ENCODE data around the gene EBF4. TPM values are rescaled to one million over a fixed set of nuclear protein-coding genes. Genes with fewer than 3 reads are reported as not detected.

EBF4 gene
- total RNA-seq, 1 experiment from 2014 or later, result 2.7 TPM

DNA sequence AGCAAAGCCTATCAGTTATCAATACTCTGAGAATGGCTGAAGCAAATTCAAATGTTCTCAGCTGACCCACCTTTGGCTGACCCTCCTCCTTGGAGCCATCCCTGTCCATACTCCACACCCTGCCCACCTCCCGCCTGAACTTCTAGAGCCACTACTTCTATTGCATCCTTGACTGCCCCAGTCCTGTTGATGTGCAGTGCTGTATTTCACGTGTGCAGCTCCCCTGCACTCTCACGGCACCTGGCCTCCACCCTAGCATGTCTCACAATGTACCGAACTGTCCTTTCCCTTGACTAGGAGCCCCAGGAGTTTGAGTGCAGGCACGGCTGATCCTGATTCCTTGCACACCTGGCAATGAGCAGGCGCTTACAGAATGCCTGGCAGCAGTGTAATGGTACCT is 100.9 kb downstream of the EBF4 start:
- CTCF ChIA-PET, result interaction anchor here (0.5 to 0.8 kb wide), 2 partner anchors 21 to 79 kb away, joined by 3 read pairs; partner anchors contain the start of gene C20orf141
- H3K9me3 Mint-ChIP-seq, result no peaks in the 10 kb centered on the region
- DNase-seq (ENCODE audit: low spot score) (no peak), ATAC-seq (no peak)
- H3K4me3 Mint-ChIP-seq, result no peak overlapping the region
- POLR2A ChIA-PET, result no interaction called here
- TF ChIP-seq, protein P1, sequence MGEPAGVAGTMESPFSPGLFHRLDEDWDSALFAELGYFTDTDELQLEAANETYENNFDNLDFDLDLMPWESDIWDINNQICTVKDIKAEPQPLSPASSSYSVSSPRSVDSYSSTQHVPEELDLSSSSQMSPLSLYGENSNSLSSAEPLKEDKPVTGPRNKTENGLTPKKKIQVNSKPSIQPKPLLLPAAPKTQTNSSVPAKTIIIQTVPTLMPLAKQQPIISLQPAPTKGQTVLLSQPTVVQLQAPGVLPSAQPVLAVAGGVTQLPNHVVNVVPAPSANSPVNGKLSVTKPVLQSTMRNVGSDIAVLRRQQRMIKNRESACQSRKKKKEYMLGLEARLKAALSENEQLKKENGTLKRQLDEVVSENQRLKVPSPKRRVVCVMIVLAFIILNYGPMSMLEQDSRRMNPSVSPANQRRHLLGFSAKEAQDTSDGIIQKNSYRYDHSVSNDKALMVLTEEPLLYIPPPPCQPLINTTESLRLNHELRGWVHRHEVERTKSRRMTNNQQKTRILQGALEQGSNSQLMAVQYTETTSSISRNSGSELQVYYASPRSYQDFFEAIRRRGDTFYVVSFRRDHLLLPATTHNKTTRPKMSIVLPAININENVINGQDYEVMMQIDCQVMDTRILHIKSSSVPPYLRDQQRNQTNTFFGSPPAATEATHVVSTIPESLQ (CRISPR knock-in tag; IDR thresholded peaks at IDR 0.05), result no peak
- TF ChIP-seq FOXJ3 (CRISPR knock-in tag; IDR thresholded peaks at IDR 0.05; ENCODE audit: borderline replicate concordance) (no peak), ZNF317 (CRISPR knock-in tag; IDR thresholded peaks at IDR 0.05; ENCODE audit: borderline replicate concordance, low read depth) (no peak), PRRX2 (CRISPR knock-in tag; IDR thresholded peaks at IDR 0.05) (no peak), ZNF263 (CRISPR knock-in tag; IDR thresholded peaks at IDR 0.05; ENCODE audit: low read depth) (no peak)
- TF ChIP-seq, protein P2, sequence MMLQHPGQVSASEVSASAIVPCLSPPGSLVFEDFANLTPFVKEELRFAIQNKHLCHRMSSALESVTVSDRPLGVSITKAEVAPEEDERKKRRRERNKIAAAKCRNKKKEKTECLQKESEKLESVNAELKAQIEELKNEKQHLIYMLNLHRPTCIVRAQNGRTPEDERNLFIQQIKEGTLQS (CRISPR knock-in tag; conservative IDR thresholded peaks at IDR 0.05), result no peak
- TF ChIP-seq, protein P3, sequence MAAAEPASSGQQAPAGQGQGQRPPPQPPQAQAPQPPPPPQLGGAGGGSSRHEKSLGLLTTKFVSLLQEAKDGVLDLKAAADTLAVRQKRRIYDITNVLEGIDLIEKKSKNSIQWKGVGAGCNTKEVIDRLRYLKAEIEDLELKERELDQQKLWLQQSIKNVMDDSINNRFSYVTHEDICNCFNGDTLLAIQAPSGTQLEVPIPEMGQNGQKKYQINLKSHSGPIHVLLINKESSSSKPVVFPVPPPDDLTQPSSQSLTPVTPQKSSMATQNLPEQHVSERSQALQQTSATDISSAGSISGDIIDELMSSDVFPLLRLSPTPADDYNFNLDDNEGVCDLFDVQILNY (CRISPR knock-in tag; IDR thresholded peaks at IDR 0.05), result no peak
- H3K36me3 Mint-ChIP-seq, result peaks cover 18% of the 10 kb centered on the region
- H3K4me1 Mint-ChIP-seq, result no peaks in the 10 kb centered on the region
- H3K27ac Mint-ChIP-seq, result no peak overlapping the region
- H3K27me3 Mint-ChIP-seq (ENCODE audit: low read depth), result peaks cover 9% of the 10 kb centered on the region

DNA sequence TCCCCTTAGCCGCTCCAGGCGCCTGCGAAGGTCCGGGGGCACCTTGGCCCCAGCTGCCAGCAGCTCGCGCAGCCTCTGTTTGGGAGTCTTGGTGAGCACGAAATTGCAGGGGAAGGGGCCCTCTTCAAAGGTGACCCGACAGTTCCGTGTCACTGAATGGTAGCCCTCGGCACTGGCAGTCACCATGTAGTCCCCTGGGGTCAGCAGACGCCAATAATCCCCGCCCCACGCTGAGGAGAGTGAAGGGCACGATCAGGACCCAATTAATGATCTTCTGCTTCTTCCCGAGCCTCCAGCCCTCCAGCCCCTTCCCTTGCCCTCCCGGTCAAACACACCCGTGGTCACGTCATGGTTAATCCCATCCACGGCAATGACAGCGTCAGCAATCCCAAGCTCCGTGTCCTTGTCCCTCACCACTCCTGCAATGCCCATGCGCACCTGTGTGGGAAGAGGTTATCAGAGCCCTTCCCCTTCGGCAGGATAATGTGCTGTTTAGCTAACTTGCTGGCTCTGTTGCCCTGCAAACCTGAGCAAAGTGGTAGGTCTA is 101.7 kb downstream of the EBF4 start:
- ATAC-seq (no peak), DNase-seq (ENCODE audit: low spot score) (no peak)
- H3K4me1 Mint-ChIP-seq, result peaks cover 6% of the 10 kb centered on the region
- TF ChIP-seq ZNF138 (CRISPR knock-in tag; conservative IDR thresholded peaks at IDR 0.05), result no peak
- no peak for TF ChIP-seq GRHL2 (CRISPR knock-in tag; IDR thresholded peaks at IDR 0.05; ENCODE audit: insufficient replicate concordance, severe bottlenecking)
- no peak for TF ChIP-seq ETV6 (CRISPR knock-in tag; IDR thresholded peaks at IDR 0.05)
- TF ChIP-seq, protein P4, sequence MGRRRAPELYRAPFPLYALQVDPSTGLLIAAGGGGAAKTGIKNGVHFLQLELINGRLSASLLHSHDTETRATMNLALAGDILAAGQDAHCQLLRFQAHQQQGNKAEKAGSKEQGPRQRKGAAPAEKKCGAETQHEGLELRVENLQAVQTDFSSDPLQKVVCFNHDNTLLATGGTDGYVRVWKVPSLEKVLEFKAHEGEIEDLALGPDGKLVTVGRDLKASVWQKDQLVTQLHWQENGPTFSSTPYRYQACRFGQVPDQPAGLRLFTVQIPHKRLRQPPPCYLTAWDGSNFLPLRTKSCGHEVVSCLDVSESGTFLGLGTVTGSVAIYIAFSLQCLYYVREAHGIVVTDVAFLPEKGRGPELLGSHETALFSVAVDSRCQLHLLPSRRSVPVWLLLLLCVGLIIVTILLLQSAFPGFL (CRISPR knock-in tag; IDR thresholded peaks at IDR 0.05; ENCODE audit: borderline replicate concordance), result no peak
- TF ChIP-seq, protein P5, sequence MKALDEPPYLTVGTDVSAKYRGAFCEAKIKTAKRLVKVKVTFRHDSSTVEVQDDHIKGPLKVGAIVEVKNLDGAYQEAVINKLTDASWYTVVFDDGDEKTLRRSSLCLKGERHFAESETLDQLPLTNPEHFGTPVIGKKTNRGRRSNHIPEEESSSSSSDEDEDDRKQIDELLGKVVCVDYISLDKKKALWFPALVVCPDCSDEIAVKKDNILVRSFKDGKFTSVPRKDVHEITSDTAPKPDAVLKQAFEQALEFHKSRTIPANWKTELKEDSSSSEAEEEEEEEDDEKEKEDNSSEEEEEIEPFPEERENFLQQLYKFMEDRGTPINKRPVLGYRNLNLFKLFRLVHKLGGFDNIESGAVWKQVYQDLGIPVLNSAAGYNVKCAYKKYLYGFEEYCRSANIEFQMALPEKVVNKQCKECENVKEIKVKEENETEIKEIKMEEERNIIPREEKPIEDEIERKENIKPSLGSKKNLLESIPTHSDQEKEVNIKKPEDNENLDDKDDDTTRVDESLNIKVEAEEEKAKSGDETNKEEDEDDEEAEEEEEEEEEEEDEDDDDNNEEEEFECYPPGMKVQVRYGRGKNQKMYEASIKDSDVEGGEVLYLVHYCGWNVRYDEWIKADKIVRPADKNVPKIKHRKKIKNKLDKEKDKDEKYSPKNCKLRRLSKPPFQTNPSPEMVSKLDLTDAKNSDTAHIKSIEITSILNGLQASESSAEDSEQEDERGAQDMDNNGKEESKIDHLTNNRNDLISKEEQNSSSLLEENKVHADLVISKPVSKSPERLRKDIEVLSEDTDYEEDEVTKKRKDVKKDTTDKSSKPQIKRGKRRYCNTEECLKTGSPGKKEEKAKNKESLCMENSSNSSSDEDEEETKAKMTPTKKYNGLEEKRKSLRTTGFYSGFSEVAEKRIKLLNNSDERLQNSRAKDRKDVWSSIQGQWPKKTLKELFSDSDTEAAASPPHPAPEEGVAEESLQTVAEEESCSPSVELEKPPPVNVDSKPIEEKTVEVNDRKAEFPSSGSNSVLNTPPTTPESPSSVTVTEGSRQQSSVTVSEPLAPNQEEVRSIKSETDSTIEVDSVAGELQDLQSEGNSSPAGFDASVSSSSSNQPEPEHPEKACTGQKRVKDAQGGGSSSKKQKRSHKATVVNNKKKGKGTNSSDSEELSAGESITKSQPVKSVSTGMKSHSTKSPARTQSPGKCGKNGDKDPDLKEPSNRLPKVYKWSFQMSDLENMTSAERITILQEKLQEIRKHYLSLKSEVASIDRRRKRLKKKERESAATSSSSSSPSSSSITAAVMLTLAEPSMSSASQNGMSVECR (CRISPR knock-in tag; IDR thresholded peaks at IDR 0.05; ENCODE audit: borderline replicate concordance), result no peak
- TF ChIP-seq, protein P6, sequence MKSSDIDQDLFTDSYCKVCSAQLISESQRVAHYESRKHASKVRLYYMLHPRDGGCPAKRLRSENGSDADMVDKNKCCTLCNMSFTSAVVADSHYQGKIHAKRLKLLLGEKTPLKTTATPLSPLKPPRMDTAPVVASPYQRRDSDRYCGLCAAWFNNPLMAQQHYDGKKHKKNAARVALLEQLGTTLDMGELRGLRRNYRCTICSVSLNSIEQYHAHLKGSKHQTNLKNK (CRISPR knock-in tag; IDR thresholded peaks at IDR 0.05), result no peak
- TF ChIP-seq, protein P7, sequence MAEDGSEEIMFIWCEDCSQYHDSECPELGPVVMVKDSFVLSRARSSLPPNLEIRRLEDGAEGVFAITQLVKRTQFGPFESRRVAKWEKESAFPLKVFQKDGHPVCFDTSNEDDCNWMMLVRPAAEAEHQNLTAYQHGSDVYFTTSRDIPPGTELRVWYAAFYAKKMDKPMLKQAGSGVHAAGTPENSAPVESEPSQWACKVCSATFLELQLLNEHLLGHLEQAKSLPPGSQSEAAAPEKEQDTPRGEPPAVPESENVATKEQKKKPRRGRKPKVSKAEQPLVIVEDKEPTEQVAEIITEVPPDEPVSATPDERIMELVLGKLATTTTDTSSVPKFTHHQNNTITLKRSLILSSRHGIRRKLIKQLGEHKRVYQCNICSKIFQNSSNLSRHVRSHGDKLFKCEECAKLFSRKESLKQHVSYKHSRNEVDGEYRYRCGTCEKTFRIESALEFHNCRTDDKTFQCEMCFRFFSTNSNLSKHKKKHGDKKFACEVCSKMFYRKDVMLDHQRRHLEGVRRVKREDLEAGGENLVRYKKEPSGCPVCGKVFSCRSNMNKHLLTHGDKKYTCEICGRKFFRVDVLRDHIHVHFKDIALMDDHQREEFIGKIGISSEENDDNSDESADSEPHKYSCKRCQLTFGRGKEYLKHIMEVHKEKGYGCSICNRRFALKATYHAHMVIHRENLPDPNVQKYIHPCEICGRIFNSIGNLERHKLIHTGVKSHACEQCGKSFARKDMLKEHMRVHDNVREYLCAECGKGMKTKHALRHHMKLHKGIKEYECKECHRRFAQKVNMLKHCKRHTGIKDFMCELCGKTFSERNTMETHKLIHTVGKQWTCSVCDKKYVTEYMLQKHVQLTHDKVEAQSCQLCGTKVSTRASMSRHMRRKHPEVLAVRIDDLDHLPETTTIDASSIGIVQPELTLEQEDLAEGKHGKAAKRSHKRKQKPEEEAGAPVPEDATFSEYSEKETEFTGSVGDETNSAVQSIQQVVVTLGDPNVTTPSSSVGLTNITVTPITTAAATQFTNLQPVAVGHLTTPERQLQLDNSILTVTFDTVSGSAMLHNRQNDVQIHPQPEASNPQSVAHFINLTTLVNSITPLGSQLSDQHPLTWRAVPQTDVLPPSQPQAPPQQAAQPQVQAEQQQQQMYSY (CRISPR knock-in tag; IDR thresholded peaks at IDR 0.05), result no peak
- TF ChIP-seq ZNF121 (CRISPR knock-in tag; IDR thresholded peaks at IDR 0.05), result no peak
- no peak for TF ChIP-seq FOXJ3 (CRISPR knock-in tag; IDR thresholded peaks at IDR 0.05; ENCODE audit: borderline replicate concordance)
- TF ChIP-seq, protein P8, sequence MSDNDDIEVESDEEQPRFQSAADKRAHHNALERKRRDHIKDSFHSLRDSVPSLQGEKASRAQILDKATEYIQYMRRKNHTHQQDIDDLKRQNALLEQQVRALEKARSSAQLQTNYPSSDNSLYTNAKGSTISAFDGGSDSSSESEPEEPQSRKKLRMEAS (CRISPR knock-in tag; IDR thresholded peaks at IDR 0.05), result no peak
- CTCF ChIA-PET, result interaction anchor here (1.0 kb wide), 1 partner anchor 105 kb away, joined by 3 read pairs; no protein-coding TSS in a partner anchor
- peaks cover 22% of the 10 kb centered on the region for H3K36me3 Mint-ChIP-seq
- H3K27me3 Mint-ChIP-seq (ENCODE audit: low read depth), result peaks cover 9% of the 10 kb centered on the region
- no peaks in the 10 kb centered on the region for H3K9me3 Mint-ChIP-seq
- no peak overlapping the region for H3K27ac Mint-ChIP-seq
- POLR2A ChIA-PET, result no interaction called here
- H3K4me3 Mint-ChIP-seq, result no peak overlapping the region
